HG03439 (cell line): Measurements from ENCODE around the gene TSC22D1.

Experiments
- ATAC-seq: cut with Tn5 transposase; IDR thresholded peaks from one replicate; pipeline ENCODE4 v1.9.1; 2021; ENCODE audit warnings: mild to moderate bottlenecking, moderate library complexity; ENCODE audit not compliant: unreplicated experiment

TSC22D1 gene

GRCh38 chr13:44410328-44410859 lies 165.7 kb downstream of the TSC22D1 start:
- ATAC-seq, result no peak

DNA sequence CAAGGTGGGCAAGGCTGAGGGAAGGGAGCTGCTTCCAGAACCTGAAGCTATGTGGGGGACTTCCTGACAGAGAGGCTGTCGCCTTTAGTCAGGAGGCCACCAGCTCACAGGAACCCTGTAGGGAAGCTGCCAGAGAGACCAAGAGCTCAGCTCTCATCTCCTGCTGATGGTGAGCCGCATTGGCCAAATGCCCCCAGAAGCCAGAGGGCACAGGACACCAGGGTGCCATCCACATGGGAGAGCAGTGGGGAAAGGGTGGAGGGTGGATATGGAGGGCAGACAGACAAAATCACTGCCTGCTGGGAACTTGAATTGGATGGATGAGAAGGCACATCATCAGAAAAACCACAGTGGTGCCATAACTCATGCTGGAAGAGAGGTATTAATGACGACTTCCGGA lies 166.5 kb downstream of the TSC22D1 start:
- no peak for ATAC-seq

- ATAC-seq, result no peak
Measured at GRCh38 chr13:44407891-44408290, 168.2 kb downstream of the TSC22D1 start.

GRCh38 chr13:44407379-44407778 lies 168.8 kb downstream of the TSC22D1 start:
- ATAC-seq, result no peak

DNA sequence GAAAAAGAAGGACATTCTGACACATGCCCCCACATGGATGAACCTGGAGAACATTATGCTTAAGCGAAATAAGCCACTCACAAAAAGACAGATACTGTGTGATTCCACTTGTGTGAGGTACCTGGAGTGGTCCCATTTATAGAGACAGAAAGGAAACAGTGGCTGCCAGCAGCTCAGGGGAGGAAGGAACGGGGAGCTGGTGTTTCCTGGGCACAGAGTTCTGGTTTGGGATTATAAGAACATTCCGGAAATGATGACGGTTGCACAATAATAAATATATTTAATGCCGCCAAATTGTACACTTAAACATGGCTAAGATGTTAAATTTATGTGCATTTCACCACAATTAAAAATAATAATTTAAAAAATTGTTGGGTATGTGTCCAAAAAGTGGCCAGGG lies 169.5 kb downstream of the TSC22D1 start:
- ATAC-seq, result no peak

DNA sequence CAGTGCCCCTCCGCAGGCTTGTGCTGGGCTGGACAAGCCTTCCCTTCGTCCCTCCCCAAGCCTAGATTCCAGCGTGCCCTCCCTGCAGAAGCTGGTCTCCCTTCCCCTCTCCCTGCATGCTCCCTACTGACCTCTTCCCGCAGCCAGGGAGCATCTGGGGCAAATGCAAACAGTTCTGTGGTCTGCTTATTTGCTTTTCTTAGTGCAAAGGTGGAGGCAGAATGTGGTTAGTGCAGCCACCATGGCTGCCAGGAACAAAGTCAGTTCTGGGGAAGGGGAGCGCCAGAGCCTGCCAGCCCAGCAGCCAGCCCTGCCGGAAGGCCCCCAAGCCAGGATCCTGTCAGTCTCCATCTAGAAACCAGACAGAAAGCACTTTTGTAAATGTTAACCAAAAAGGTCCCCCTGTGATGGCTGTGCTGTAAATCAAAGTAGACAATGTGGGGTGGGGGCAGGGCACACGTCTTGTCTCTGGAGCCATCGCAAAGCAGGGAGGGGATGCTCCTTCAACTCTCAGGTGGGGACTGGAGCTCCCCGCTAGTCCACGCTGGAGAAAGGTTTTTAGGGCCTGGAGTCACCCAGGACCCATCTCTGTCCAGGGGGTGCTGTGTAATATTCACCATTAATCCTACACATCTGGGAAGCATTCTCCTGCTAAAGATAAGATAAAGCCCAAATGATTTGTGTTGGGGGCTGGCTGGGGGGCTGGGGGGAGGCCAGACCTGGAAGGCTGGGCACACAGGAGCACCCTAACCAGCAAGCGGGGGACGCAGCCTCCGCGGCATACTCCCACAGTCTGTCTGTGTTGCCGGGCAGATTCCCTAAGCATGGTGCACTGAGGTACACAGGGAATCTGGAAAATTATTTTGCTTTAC lies 171.6 kb downstream of the TSC22D1 start:
- no peak for ATAC-seq

- ATAC-seq, result no peak
Measured at GRCh38 chr13:44403461-44404056, 172.6 kb downstream of the TSC22D1 start.

DNA sequence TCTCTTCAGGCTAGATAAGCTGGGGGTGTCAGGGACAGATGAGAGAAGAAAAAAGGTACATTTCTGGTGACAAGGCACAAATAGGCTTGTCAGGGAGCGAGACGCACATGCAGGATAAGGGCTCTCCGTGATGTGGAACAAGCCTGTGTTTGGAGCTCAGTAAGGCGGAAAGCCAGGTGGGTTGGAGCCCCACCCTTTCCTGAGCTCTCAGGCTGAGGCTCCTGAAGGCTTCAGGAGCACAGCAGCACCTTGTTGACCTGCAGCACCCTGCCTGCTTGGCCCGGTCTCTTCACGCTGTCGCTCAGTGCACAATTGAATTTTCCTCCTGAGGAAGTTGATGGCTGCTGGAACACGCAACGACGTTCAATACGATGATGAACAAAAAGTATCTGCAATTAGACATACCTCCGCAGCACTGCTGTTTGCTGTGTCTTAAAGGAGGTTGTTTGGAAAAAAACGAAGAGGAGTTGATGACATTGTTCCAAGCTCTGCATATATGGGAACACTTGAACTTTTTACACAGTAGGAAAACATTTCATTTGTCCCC lies 173.2 kb downstream of the TSC22D1 start:
- no peak for ATAC-seq

DNA sequence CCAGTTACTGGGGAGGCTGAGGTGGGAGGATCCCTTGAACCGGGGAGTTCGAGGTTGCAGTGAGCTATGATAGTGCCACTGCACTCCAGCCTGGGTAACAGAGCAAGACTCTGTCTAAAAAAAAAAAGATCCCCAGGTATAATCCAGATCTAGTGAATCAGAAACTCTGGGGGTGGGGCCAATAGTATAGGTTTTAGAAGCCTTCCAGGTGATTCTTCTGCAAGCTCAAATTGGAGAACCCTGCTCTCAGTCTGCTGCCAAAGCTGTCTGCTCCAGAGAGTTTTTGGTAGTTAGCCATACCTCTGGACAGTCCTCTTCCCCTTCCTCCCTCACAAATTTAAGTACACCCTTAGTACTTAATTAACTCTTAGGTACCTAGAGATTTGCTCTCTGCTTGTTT lies 174.6 kb downstream of the TSC22D1 start:
- ATAC-seq, result no peak

DNA sequence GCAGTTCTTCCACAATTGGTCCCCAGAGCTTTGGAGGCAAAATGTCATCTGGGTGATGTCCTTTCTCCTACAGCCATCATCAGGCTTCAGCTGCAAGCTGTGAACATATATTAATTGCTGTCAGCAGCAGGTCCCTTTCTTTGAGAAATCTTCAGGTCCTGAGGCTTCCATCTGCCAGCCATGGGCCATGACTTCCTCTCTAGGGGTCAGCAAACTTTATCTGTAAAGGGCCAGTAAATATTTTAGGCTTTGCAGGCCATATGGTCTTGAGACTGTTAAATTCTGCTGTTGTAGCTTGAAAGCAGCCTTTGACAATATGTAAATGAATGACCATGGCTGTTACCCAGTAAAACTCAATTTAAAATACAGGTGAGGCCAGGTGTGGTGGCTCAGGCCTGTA lies 175.4 kb downstream of the TSC22D1 start:
- no peak for ATAC-seq

GRCh38 chr13:44399074-44399473 lies 177.1 kb downstream of the TSC22D1 start:
- ATAC-seq, result no peak

DNA sequence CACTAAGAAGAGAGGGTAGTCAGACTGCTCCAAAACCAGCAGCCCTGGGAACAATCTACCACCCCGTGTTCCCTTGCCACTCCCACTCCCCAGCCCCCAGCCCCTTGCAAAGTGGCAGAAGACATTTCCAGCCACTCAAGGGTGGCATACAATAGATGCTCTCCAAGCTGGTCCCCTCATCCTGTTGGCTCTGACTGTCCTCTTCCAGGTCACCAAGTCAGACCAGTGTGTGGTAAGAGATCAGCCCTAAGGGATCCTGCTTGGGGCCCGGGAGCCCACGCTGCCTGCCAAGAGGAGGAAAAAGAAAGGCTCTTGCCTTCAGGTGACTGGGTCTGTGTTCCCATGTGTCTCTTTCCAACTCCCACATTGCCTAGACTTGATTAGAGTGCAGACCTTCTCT lies 177.5 kb downstream of the TSC22D1 start:
- ATAC-seq, result no peak

DNA sequence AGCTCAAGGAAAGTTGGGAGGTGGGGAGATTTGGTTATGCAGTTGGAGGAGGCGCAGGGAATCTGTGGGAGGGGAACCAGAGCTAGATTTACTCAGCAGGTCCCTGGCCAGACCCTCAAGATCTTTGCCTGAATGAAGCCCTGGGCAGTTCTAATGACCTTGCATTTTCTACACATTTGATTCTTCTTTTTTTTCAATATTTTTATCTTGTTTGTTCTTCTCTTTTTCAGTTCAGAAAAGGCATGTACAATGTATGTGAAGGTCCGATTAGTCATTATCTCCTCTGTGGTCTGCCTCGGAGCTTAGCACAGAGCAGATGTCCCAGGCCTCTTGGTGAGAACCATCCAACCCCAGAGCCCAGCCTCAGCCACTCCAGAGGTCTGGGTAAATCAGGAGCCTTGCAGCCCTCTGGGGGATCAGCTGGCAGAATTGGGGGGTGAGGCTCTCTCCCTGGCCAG lies 178.3 kb downstream of the TSC22D1 start:
- ATAC-seq, result no peak

GRCh38 chr13:44396701-44397580 lies 179.2 kb downstream of the TSC22D1 start:
- no peak for ATAC-seq

GRCh38 chr13:44395976-44396694 lies 180.0 kb downstream of the TSC22D1 start:
- ATAC-seq, result no peak

DNA sequence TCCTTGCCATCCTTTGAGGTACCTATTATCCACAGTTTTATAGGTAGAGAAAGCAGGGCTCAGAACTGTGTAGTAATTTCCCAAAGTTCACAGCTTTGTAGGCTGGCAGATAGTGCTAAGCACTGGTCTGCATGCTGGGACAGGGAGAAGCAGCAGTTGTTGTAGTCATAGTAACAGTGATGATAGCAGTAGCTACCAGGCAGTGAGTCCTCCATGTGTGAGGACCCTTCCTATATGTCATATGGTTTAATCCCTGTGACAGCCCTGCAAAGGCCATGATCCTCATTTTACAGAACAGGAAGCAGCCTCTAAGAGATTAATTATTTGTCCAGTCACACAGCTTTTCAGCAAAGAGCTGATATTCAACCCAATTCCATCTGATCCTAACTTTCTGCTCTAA lies 181.5 kb downstream of the TSC22D1 start:
- ATAC-seq, result no peak

- no peak for ATAC-seq
Measured at GRCh38 chr13:44393391-44393790, 182.7 kb downstream of the TSC22D1 start.

DNA sequence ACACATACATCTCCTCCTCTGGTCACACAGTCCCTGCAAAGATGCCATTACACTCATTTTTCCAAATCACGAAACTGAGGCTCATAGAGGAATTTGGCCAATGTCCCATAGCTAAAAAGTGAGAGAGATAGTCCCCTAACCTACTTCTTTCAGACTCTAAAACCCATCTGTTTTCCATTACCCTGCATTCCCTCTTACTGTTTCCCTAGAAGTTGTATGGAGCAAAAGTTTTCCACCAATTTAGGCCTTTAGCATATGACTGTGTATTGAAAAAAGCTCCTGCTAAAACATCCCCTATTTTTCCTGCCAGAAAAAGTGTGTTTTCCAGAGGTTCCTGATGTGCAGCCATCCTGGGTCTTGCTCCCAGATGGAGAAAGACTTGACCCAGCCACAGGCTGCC lies 186.3 kb downstream of the TSC22D1 start:
- no peak for ATAC-seq

- ATAC-seq, result no peak
Measured at GRCh38 chr13:44389060-44389666, 187.0 kb downstream of the TSC22D1 start.
